HEK293 (cell line): ENCODE results near the gene PSMD2.

Experiments
- KLF7 ChIP-seq: fragments of 450-650 bp; formaldehyde crosslinking; IDR thresholded peaks from 2 replicates; pipeline ENCODE4 v1.5.1; 2016; ENCODE audit warnings: missing biosample characterization, missing genetic modification characterization, borderline replicate concordance
- OVOL3 ChIP-seq: fragments of 450-650 bp; formaldehyde crosslinking; IDR thresholded peaks from 2 replicates; pipeline ENCODE4 v1.5.1; 2016; ENCODE audit warnings: missing biosample characterization, missing genetic modification characterization
- SALL2 ChIP-seq: fragments of 450-650 bp; formaldehyde crosslinking; IDR thresholded peaks from 2 replicates; pipeline ENCODE4 v1.5.0; 2017; ENCODE audit warnings: missing biosample characterization, mild to moderate bottlenecking, missing genetic modification characterization, borderline replicate concordance
- SP7 ChIP-seq: fragments of 450-650 bp; formaldehyde crosslinking; IDR thresholded peaks from 2 replicates; pipeline ENCODE4 v1.5.1; 2016; ENCODE audit warnings: missing biosample characterization, missing genetic modification characterization
- YY2 ChIP-seq: fragments of 450-650 bp; formaldehyde crosslinking; IDR thresholded peaks from 2 replicates; pipeline ENCODE4 v1.5.1; 2016; ENCODE audit warnings: missing biosample characterization, missing genetic modification characterization
- ZBTB17 ChIP-seq: fragments of 450-650 bp; formaldehyde crosslinking; IDR thresholded peaks from 2 replicates; pipeline ENCODE4 v1.5.1; 2016; ENCODE audit warnings: missing biosample characterization, missing genetic modification characterization
- ZBTB20 ChIP-seq: fragments of 450-650 bp; formaldehyde crosslinking; IDR thresholded peaks from 2 replicates; pipeline ENCODE4 v1.5.1; 2016; ENCODE audit warnings: missing biosample characterization, missing genetic modification characterization
- ZBTB44 ChIP-seq: fragments of 450-650 bp; IDR thresholded peaks from 2 replicates; pipeline ENCODE4 v1.5.1; 2018; ENCODE audit warnings: missing biosample characterization, mild to moderate bottlenecking, missing genetic modification characterization
- ZBTB8A ChIP-seq: fragments of 450-650 bp; formaldehyde crosslinking; IDR thresholded peaks from 2 replicates; pipeline ENCODE4 v1.5.1; 2016; ENCODE audit warnings: missing biosample characterization, missing genetic modification characterization
- ZFP37 ChIP-seq: fragments of 450-650 bp; formaldehyde crosslinking; IDR thresholded peaks from 2 replicates; pipeline ENCODE4 v1.5.1; 2016; ENCODE audit warnings: missing biosample characterization, missing genetic modification characterization
- ZNF132 ChIP-seq: fragments of 450-650 bp; formaldehyde crosslinking; IDR thresholded peaks from 2 replicates; pipeline ENCODE4 v1.5.1; 2017; ENCODE audit warnings: missing biosample characterization, missing genetic modification characterization, borderline replicate concordance
- ZNF202 ChIP-seq: fragments of 450-650 bp; formaldehyde crosslinking; IDR thresholded peaks from 2 replicates; pipeline ENCODE4 v1.5.1; 2016; ENCODE audit warnings: missing biosample characterization, missing genetic modification characterization, borderline replicate concordance
- ZNF302 ChIP-seq: fragments of 450-650 bp; formaldehyde crosslinking; IDR thresholded peaks from 2 replicates; pipeline ENCODE4 v1.5.1; 2016; ENCODE audit warnings: missing biosample characterization, missing genetic modification characterization, low read depth
- ZNF513 ChIP-seq: fragments of 450-650 bp; IDR thresholded peaks from 2 replicates; pipeline ENCODE4 v1.5.1; 2018; ENCODE audit warnings: missing biosample characterization, missing genetic modification characterization
- ZNF530 ChIP-seq: fragments of 450-650 bp; formaldehyde crosslinking; IDR thresholded peaks from 2 replicates; pipeline ENCODE4 v1.5.1; 2016; ENCODE audit warnings: low read depth, missing biosample characterization, missing genetic modification characterization
- ZNF558 ChIP-seq: fragments of 450-650 bp; formaldehyde crosslinking; IDR thresholded peaks from 2 replicates; pipeline ENCODE4 v1.5.1; 2016; ENCODE audit warnings: missing biosample characterization, missing genetic modification characterization
- ZNF654 ChIP-seq: fragments of 450-650 bp; formaldehyde crosslinking; IDR thresholded peaks from 2 replicates; pipeline ENCODE4 v1.5.1; 2016; ENCODE audit warnings: low read depth, missing biosample characterization, missing genetic modification characterization
- ZNF670 ChIP-seq: fragments of 450-650 bp; formaldehyde crosslinking; IDR thresholded peaks from 2 replicates; pipeline ENCODE4 v1.5.1; 2016; ENCODE audit warnings: missing biosample characterization, missing genetic modification characterization, low read depth
- ZNF707 ChIP-seq: fragments of 450-650 bp; formaldehyde crosslinking; IDR thresholded peaks from 2 replicates; pipeline ENCODE4 v1.5.1; 2016; ENCODE audit warnings: missing biosample characterization, missing genetic modification characterization
- TF ChIP-seq, protein P1 (sequence below): fragments of 450-650 bp; formaldehyde crosslinking; IDR thresholded peaks from 2 replicates; pipeline ENCODE4 v1.5.1; 2016; ENCODE audit warnings: missing biosample characterization, missing genetic modification characterization
- TF ChIP-seq, protein P2 (sequence below): fragments of 450-650 bp; formaldehyde crosslinking; conservative IDR thresholded peaks from 2 replicates; pipeline ENCODE4 v1.5.1; 2016; ENCODE audit warnings: low read depth, missing biosample characterization, missing genetic modification characterization
- TF ChIP-seq, protein P3 (sequence below): fragments of 450-650 bp; formaldehyde crosslinking; IDR thresholded peaks from 2 replicates; pipeline ENCODE4 v1.5.1; 2016; ENCODE audit warnings: missing biosample characterization, missing genetic modification characterization
- TF ChIP-seq, protein P4 (sequence below): sonication (generic); formaldehyde crosslinking; IDR thresholded peaks from 2 replicates; pipeline ENCODE4 v1.8.1; 2022; ENCODE audit warnings: mild to moderate bottlenecking, moderate library complexity, missing genetic modification reagents

The PSMD2 gene

DNA sequence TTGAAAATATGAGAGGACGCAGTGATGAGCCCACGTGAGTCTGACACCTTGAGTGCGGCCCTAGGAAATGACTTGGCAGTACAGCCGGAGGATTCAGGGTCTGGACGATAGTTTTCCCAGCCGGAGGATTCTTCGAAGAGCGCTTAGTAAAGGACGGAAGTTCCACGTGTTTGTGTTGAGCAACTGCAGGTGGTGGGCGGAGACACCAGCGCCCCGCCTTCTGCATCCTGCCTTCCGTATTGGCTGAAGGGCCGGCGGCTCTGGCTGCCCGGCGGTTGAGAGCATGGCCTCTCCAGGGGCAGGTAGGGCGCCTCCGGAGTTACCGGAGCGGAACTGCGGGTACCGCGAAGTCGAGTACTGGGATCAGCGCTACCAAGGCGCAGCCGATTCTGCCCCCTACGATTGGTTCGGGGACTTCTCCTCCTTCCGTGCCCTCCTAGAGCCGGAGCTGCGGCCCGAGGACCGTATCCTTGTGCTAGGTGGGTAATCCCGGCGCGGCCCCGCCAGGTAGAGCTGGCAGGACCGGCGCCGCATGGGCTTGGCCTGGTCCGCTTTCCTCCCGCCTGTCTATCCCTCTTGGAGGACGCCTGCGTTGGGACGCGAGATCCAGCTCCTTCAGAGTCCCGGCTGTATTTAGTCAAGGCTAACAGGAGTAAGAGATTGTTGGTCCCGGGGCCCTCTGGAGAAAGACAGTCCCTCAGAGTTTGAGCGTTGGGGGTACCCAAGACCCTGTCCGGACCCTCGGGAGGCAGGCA is 49.5 kb upstream of the PSMD2 start, which contains the start of gene EEF1AKMT4 (continued):
- TF ChIP-seq, protein P1, sequence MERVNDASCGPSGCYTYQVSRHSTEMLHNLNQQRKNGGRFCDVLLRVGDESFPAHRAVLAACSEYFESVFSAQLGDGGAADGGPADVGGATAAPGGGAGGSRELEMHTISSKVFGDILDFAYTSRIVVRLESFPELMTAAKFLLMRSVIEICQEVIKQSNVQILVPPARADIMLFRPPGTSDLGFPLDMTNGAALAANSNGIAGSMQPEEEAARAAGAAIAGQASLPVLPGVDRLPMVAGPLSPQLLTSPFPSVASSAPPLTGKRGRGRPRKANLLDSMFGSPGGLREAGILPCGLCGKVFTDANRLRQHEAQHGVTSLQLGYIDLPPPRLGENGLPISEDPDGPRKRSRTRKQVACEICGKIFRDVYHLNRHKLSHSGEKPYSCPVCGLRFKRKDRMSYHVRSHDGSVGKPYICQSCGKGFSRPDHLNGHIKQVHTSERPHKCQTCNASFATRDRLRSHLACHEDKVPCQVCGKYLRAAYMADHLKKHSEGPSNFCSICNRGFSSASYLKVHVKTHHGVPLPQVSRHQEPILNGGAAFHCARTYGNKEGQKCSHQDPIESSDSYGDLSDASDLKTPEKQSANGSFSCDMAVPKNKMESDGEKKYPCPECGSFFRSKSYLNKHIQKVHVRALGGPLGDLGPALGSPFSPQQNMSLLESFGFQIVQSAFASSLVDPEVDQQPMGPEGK (tag by site-specific recombination), result peak; percentile 60; the same call in 1 of the 2 replicates
- TF ChIP-seq ZNF558 (tag by site-specific recombination) (no peak), ZNF132 (tag by site-specific recombination) (no peak), YY2 (tag by site-specific recombination) (no peak), ZFP37 (no peak), ZNF654 (tag by site-specific recombination) (no peak), ZNF707 (tag by site-specific recombination) (no peak), OVOL3 (tag by site-specific recombination) (no peak), ZBTB44 (tag by site-specific recombination) (no peak), ZNF530 (tag by site-specific recombination) (no peak), ZBTB20 (peak; percentile 87), KLF7 (no peak), ZNF670 (no peak), SALL2 (no peak), ZNF302 (no peak), ZBTB8A (tag by site-specific recombination) (no peak), ZBTB17 (0 out of 2 replicates have a peak, but pooled peaks have one; percentile 12), ZNF202 (tag by site-specific recombination) (no peak), SP7 (tag by site-specific recombination) (no peak; the same call in 1 of the 2 replicates), ZNF513 (tag by site-specific recombination) (no peak)
- TF ChIP-seq, protein P2, sequence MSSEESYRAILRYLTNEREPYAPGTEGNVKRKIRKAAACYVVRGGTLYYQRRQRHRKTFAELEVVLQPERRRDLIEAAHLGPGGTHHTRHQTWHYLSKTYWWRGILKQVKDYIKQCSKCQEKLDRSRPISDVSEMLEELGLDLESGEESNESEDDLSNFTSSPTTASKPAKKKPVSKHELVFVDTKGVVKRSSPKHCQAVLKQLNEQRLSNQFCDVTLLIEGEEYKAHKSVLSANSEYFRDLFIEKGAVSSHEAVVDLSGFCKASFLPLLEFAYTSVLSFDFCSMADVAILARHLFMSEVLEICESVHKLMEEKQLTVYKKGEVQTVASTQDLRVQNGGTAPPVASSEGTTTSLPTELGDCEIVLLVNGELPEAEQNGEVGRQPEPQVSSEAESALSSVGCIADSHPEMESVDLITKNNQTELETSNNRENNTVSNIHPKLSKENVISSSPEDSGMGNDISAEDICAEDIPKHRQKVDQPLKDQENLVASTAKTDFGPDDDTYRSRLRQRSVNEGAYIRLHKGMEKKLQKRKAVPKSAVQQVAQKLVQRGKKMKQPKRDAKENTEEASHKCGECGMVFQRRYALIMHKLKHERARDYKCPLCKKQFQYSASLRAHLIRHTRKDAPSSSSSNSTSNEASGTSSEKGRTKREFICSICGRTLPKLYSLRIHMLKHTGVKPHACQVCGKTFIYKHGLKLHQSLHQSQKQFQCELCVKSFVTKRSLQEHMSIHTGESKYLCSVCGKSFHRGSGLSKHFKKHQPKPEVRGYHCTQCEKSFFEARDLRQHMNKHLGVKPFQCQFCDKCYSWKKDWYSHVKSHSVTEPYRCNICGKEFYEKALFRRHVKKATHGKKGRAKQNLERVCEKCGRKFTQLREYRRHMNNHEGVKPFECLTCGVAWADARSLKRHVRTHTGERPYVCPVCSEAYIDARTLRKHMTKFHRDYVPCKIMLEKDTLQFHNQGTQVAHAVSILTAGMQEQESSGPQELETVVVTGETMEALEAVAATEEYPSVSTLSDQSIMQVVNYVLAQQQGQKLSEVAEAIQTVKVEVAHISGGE (tag by site-specific recombination), result no peak; the same call in 1 of the 2 replicates
- TF ChIP-seq, protein P3, sequence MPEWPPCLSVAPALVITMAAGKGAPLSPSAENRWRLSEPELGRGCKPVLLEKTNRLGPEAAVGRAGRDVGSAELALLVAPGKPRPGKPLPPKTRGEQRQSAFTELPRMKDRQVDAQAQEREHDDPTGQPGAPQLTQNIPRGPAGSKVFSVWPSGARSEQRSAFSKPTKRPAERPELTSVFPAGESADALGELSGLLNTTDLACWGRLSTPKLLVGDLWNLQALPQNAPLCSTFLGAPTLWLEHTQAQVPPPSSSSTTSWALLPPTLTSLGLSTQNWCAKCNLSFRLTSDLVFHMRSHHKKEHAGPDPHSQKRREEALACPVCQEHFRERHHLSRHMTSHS (tag by site-specific recombination), result no peak
- TF ChIP-seq, protein P4, sequence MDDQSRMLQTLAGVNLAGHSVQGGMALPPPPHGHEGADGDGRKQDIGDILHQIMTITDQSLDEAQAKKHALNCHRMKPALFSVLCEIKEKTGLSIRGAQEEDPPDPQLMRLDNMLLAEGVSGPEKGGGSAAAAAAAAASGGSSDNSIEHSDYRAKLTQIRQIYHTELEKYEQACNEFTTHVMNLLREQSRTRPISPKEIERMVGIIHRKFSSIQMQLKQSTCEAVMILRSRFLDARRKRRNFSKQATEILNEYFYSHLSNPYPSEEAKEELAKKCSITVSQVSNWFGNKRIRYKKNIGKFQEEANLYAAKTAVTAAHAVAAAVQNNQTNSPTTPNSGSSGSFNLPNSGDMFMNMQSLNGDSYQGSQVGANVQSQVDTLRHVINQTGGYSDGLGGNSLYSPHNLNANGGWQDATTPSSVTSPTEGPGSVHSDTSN (CRISPR knock-in tag), result no peak
- TF ChIP-seq, all 188 proteins: peak for 23
